BJ (cell line): ENCODE measurements around the gene DNER. TPM values are rescaled to one million over a fixed set of nuclear protein-coding genes. Genes with fewer than 3 reads are reported as not detected.

ENCODE experiments used
- CTCF ChIA-PET: fragments of 350-600 bp; formaldehyde crosslinking; extraction: SDS; loops from one replicate; lab custom pipeline; 2021; ENCODE audit warnings: antibody characterized with exemption, inconsistent platforms; lab: Yijun Ruan, JAX
- POLR2A ChIA-PET: fragments of 300-600 bp; sonication (Branson Sonifier 250); formaldehyde crosslinking; extraction: SDS; loops from one replicate; lab custom pipeline; 2021; ENCODE audit warnings: antibody characterized with exemption; lab: Charles Lee
- DNase-seq: peaks from one replicate; pipeline ENCODE4 v3.0.0-alpha.2; 2011; ENCODE audit warnings: low read depth
- H3K27me3 ChIP-seq: 2 replicates; pipeline ENCODE4 v1.6.0; 2011; ENCODE audit warnings: low read length; ENCODE audit not compliant: control insufficient read depth, insufficient read depth
- H3K36me3 ChIP-seq: 2 replicates; pipeline ENCODE4 v1.5.1; 2011; ENCODE audit warnings: low read length; ENCODE audit not compliant: control insufficient read depth, insufficient read depth
- H3K4me3 ChIP-seq: 2 replicates; pipeline ENCODE4 v1.5.1; 2011; ENCODE audit warnings: low read depth, mild to moderate bottlenecking, control low read depth, low read length
- CTCF ChIP-seq: IDR thresholded peaks from 2 replicates; pipeline ENCODE4 v1.5.1; 2011; ENCODE audit warnings: low read depth, mild to moderate bottlenecking, control low read depth, inconsistent platforms, low read length, moderate library complexity; ENCODE audit not compliant: insufficient read depth
- polyA plus RNA-seq: library from polyadenylated mRNA; depleted of rRNA; stranded (reverse); fragments of >200 nt; gene quantifications from 2 replicates; pipeline ENCODE4 v1.2.3, GENCODE V29; 2011; rRNA removed
- small RNA-seq: library from RNA; depleted of rRNA; stranded (forward); fragments of <200 nt; gene quantifications from one replicate; pipeline ENCODE3, GENCODE V24; 2012; ENCODE audit warnings: low replicate concordance, low read depth; ENCODE audit not compliant: insufficient read length

DNER gene
- polyA plus RNA-seq, 1 experiment: 0.02 TPM

DNA sequence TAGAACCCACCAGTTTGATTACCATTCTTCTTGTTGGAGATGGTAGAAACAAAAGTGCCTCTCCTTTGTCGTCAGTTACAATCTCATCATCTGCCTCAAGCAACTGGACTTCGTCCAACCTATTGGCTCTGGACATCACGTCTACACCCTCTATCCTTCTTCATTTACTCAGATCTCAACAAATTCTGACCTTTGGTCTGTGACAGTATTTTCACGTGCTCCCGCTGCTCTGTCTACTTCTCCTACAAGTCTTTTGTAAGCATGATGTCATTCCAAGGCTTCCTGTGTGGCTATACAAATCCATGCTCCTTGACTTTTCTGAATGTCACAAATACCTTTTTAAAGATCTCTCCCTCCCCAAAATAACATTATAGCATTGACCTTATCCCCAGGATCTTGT lies 400.2 kb downstream of the DNER start:
- Histone ChIP-seq H3K4me3 (no peak overlapping the region), H3K36me3 (no peaks in the 10 kb centered on the region), H3K27me3 (no peaks in the 10 kb centered on the region)
- ChIA-PET CTCF (no interaction called here), POLR2A (no interaction called here)
- no peak for TF ChIP-seq CTCF
- no peak for DNase-seq

DNA sequence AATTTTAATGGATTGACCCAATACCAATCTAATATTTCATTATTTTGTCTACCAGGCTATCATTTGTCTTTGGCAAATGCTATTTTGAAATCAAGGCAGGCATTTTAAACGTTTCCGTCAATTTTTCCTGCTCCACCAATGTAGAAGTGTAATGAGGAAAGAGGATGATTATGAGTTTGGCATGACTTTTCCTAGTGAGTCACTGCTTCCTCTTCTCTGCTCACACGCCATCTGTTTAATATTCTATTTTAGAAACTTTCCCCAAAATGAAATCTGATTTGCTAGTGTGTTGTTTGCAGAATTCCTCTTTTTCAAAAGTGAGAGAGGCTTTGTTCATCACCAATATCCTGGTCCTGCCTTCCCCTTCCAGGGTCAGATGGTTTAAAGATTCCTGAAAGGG lies 400.8 kb downstream of the DNER start:
- no peaks in the 10 kb centered on the region for H3K36me3 ChIP-seq
- TF ChIP-seq CTCF: no peak
- no peak overlapping the region for H3K4me3 ChIP-seq
- peak; percentile 12 for DNase-seq
- CTCF ChIA-PET: no interaction called here
- no peaks in the 10 kb centered on the region for H3K27me3 ChIP-seq
- POLR2A ChIA-PET: no interaction called here

Small RNA genes within 50 kb of the gene (small RNA-seq; reads per million reads assigned to genes)
- not detected for gene RNU7-9P

Other genes with a start within 250 kb of the DNER start
- 92.6 and 137 TPM in 2 replicates for gene TRIP12, start 207.5 kb upstream of the DNER start, polyA plus RNA-seq
- gene FBXO36, start 207.9 kb upstream of the DNER start, polyA plus RNA-seq: 2.4 and 2.8 TPM in 2 replicates